Erythroblast (primary cell): ENCODE measurements around the gene DGCR6.

Source experiments
- GATA1 ChIP-seq: IDR thresholded peaks from 2 replicates; pipeline ENCODE4 v1.6.1; 2011; ENCODE audit warnings: low read depth, mild to moderate bottlenecking, control low read depth, low read length, moderate library complexity
- POLR2A ChIP-seq: IDR thresholded peaks from 2 replicates; pipeline ENCODE4 v1.6.1; 2011; ENCODE audit warnings: mild to moderate bottlenecking, low read length

DNA sequence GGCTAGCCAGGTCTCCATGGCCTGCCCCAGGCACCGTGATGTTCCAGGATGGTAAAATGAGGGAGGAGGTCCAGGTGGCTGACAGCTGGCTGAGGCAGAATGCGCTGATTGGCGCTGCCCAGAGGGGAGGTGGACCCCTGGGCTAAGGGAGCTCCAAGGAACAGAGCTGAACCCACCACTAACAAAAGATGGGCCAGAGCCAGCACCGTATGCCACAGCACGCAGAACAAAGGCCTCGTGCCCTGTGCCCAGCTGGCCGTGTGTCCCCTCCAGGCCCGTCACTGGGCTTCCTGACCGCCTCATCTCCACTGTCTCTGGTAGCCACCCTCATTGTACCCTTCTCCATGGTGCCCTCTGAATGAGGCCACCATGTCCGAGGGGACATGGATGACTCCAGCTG, 49.6 kb downstream of the DGCR6 start:
- TF ChIP-seq POLR2A (no peak), GATA1 (no peak)
